ENCODE data around the gene PTGIS. TPM values are rescaled to one million over a fixed set of nuclear protein-coding genes. Genes with fewer than 3 reads are reported as not detected.

Gene PTGIS
- polyA plus RNA-seq, 3 donors: not detected

- Histone ChIP-seq H3K27me3 (ENCODE audit: control insufficient read depth in 2 of 2, insufficient read depth in 2 of 2, low read length in 2 of 2) (peaks cover 5 to 12% of the 10 kb centered on the region in 2 donors), H4K20me1 (ENCODE audit: insufficient read depth, low read length) (no peaks in the 10 kb centered on the region), H3K4me1 (ENCODE audit: control insufficient read depth in 1 of 2, insufficient read depth in 2 of 2, low read length in 2 of 2) (no peaks in the 10 kb centered on the region), H2AFZ (ENCODE audit: insufficient read depth, low read depth, low read length, poor library complexity, severe bottlenecking) (no peak overlapping the region), H3K9me3 (replicated peaks in 1 of 2; ENCODE audit: control insufficient read depth in 1 of 2, insufficient read depth in 1 of 2, low read length in 2 of 2) (no peaks in the 10 kb centered on the region), H3K4me2 (replicated peaks; ENCODE audit: extremely low read depth, low read length, poor library complexity, severe bottlenecking) (no peak overlapping the region), H3K9ac (ENCODE audit: insufficient read depth, low read length, poor library complexity, severe bottlenecking) (no peak overlapping the region), H3K4me3 (replicated peaks in 1 of 3; ENCODE audit: low read depth in 2 of 3, low read length in 3 of 3) (no peak overlapping the region), H3K27ac (ENCODE audit: low read depth in 1 of 2, low read length in 2 of 2) (no peak overlapping the region), H3K79me2 (ENCODE audit: insufficient read depth, low read length) (no peaks in the 10 kb centered on the region), H3K36me3 (replicated peaks in 1 of 2; ENCODE audit: control insufficient read depth in 1 of 2, insufficient read depth in 2 of 2, low read length in 2 of 2) (no peaks in the 10 kb centered on the region)
- no peak for DNase-seq
- intact Hi-C loops (cut with micrococcal nuclease): no loop called here
- Mint-ChIP-seq H3K4me1 (no peaks in the 10 kb centered on the region), H3K4me3 (peak overlapping the region in 1 of 2 donors; percentile 4), H3K27ac (no peak overlapping the region), H3K36me3 (no peaks in the 10 kb centered on the region), H3K9me3 (peaks cover 3 to 10% (median 8%) of the 10 kb centered on the region in 7 donors), H3K27me3 (ENCODE audit: low read depth in 3 of 3) (peaks cover 16 to 34% (median 25%) of the 10 kb centered on the region in 3 donors)
- TF ChIP-seq CTCF (IDR thresholded peaks at IDR 0.05): no peak
- WGBS (ENCODE audit: insufficient coverage): 98% methylated on average over 7 of the region's 19 CpGs
These were observed 8.4 kb downstream of the PTGIS start for GRCh38 chr20:49559411-49560081.

DNA sequence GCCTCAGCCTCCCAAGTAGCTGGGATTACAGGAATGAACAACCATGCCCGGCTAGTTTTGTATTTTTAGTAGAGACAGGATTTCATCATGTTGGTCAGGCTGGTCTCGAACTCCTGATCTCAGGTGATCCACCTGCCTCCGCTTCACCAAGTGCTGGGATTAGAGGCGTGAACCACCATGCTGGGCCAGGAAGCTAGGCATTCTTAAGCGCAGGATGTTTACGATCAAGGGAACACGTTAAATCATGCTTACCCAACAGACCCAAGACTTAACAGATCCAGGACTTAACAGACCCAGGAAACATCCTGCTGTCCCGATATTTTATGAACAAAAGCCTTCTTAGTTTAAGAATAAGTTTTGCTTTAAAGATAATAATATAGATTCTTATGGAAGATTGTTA lies 9.1 kb downstream of the PTGIS start:
- H3K36me3 Mint-ChIP-seq: no peaks in the 10 kb centered on the region
- H3K79me2 ChIP-seq (ENCODE audit: insufficient read depth, low read length): no peaks in the 10 kb centered on the region

More for the DNA sequence above, 9.1 kb downstream of the PTGIS start:
- DNase-seq: no peak
- Histone ChIP-seq H3K9ac (ENCODE audit: insufficient read depth, low read length, poor library complexity, severe bottlenecking) (no peak overlapping the region), H3K4me1 (ENCODE audit: control insufficient read depth in 1 of 2, insufficient read depth in 2 of 2, low read length in 2 of 2) (no peaks in the 10 kb centered on the region), H3K4me3 (replicated peaks in 1 of 3; ENCODE audit: low read depth in 2 of 3, low read length in 3 of 3) (no peak overlapping the region), H3K27me3 (ENCODE audit: control insufficient read depth in 2 of 2, insufficient read depth in 2 of 2, low read length in 2 of 2) (peaks cover 10 to 19% of the 10 kb centered on the region in 2 donors), H3K9me3 (replicated peaks in 1 of 2; ENCODE audit: control insufficient read depth in 1 of 2, insufficient read depth in 1 of 2, low read length in 2 of 2) (no peaks in the 10 kb centered on the region), H3K36me3 (replicated peaks in 1 of 2; ENCODE audit: control insufficient read depth in 1 of 2, insufficient read depth in 2 of 2, low read length in 2 of 2) (no peaks in the 10 kb centered on the region), H4K20me1 (ENCODE audit: insufficient read depth, low read length) (no peaks in the 10 kb centered on the region), H2AFZ (ENCODE audit: insufficient read depth, low read depth, low read length, poor library complexity, severe bottlenecking) (no peak overlapping the region), H3K27ac (ENCODE audit: low read depth in 1 of 2, low read length in 2 of 2) (no peak overlapping the region), H3K4me2 (replicated peaks; ENCODE audit: extremely low read depth, low read length, poor library complexity, severe bottlenecking) (no peak overlapping the region)
- H3K9me3 Mint-ChIP-seq: peaks cover 3 to 10% (median 8%) of the 10 kb centered on the region in 7 donors
- no peak for TF ChIP-seq CTCF (IDR thresholded peaks at IDR 0.05)
- H3K27ac Mint-ChIP-seq: peak overlapping the region in 1 of 7 donors; percentile 57
- intact Hi-C loops (cut with micrococcal nuclease): no loop called here
- WGBS (ENCODE audit: insufficient coverage): 100% methylated on average over 1 of the region's 8 CpGs
- peaks cover 16 to 31% (median 29%) of the 10 kb centered on the region in 3 donors for H3K27me3 Mint-ChIP-seq (ENCODE audit: low read depth in 3 of 3)
- H3K4me1 Mint-ChIP-seq: no peaks in the 10 kb centered on the region
- no peak overlapping the region for H3K4me3 Mint-ChIP-seq
